ENCODE data around the gene FMO5.

FMO5 gene

GRCh38 chr1:147209825-147210821 lies 15.0 kb downstream of the FMO5 start:
- TF ChIP-seq CTCF (IDR thresholded peaks at IDR 0.05): no peak
- Histone ChIP-seq H3K36me3 (peaks cover 0 to 8% (median 7%) of the 10 kb centered on the region in 3 donors), H3K9me3 (no peaks in the 10 kb centered on the region), H3K27me3 (no peaks in the 10 kb centered on the region), H3K27ac (no peak overlapping the region), H3K4me3 (no peak overlapping the region), H3K4me1 (no peaks in the 10 kb centered on the region)
- no peak for DNase-seq
- intact Hi-C loops (cut with DNase I; ENCODE audit: low total_unique reads): no loop called here

GRCh38 chr1:147208619-147209018 lies 16.5 kb downstream of the FMO5 start:
- H3K4me3 ChIP-seq: no peak overlapping the region
- TF ChIP-seq CTCF (IDR thresholded peaks at IDR 0.05): no peak
- intact Hi-C loops (cut with DNase I; ENCODE audit: low total_unique reads): no loop called here
- DNase-seq: no peak
- peaks cover 0 to 8% (median 7%) of the 10 kb centered on the region in 3 donors for H3K36me3 ChIP-seq
- H3K4me1 ChIP-seq: no peaks in the 10 kb centered on the region
- H3K27ac ChIP-seq: no peak overlapping the region
- H3K9me3 ChIP-seq: no peaks in the 10 kb centered on the region
- no peaks in the 10 kb centered on the region for H3K27me3 ChIP-seq

- H3K36me3 ChIP-seq: peaks cover 0 to 7% (median 6%) of the 10 kb centered on the region in 3 donors
- no peaks in the 10 kb centered on the region for H3K27me3 ChIP-seq
- intact Hi-C loops (cut with DNase I; ENCODE audit: low total_unique reads): no loop called here
- no peak for TF ChIP-seq CTCF (IDR thresholded peaks at IDR 0.05)
- H3K4me1 ChIP-seq: no peaks in the 10 kb centered on the region
- no peak overlapping the region for H3K27ac ChIP-seq
- DNase-seq: no peak
- H3K4me3 ChIP-seq: no peak overlapping the region
- no peaks in the 10 kb centered on the region for H3K9me3 ChIP-seq
These were observed 17.9 kb downstream of the FMO5 start for GRCh38 chr1:147207192-147207591.

- Histone ChIP-seq H3K4me1 (no peaks in the 10 kb centered on the region), H3K27me3 (no peaks in the 10 kb centered on the region), H3K27ac (no peak overlapping the region), H3K9me3 (no peaks in the 10 kb centered on the region), H3K4me3 (no peak overlapping the region), H3K36me3 (no peaks in the 10 kb centered on the region)
- no peak for TF ChIP-seq CTCF (IDR thresholded peaks at IDR 0.05)
- intact Hi-C loops (cut with DNase I; ENCODE audit: low total_unique reads): no loop called here
- no peak for DNase-seq
These were observed 21.1 kb downstream of the FMO5 start for GRCh38 chr1:147204080-147204479.

GRCh38 chr1:147202576-147202975 lies 22.6 kb downstream of the FMO5 start:
- H3K9me3 ChIP-seq: no peaks in the 10 kb centered on the region
- H3K27ac ChIP-seq: no peak overlapping the region
- DNase-seq: no peak
- H3K4me1 ChIP-seq: no peaks in the 10 kb centered on the region
- H3K36me3 ChIP-seq: no peaks in the 10 kb centered on the region
- no peak overlapping the region for H3K4me3 ChIP-seq
- intact Hi-C loops (cut with DNase I; ENCODE audit: low total_unique reads): no loop called here
- no peak for TF ChIP-seq CTCF (IDR thresholded peaks at IDR 0.05)
- no peaks in the 10 kb centered on the region for H3K27me3 ChIP-seq

Data from tibial artery (tissue), 4 donors.